Rectal smooth muscle tissue (tissue), 1 donor: ENCODE measurements around the gene FAM120A.

Source experiments
- H3K27ac ChIP-seq: one replicate; pipeline ENCODE4 v1.7.0; 2013; ENCODE audit warnings: low read depth, low read length, inconsistent platforms
- H3K27me3 ChIP-seq: one replicate; pipeline ENCODE4 v1.7.0; 2013; ENCODE audit warnings: low read length; ENCODE audit not compliant: control insufficient read depth, insufficient read depth
- H3K36me3 ChIP-seq: one replicate; pipeline ENCODE4 v1.7.0; 2013; ENCODE audit warnings: low read length; ENCODE audit not compliant: control insufficient read depth, insufficient read depth
- H3K4me1 ChIP-seq: one replicate; pipeline ENCODE4 v1.7.0; 2013; ENCODE audit warnings: low read length; ENCODE audit not compliant: control insufficient read depth, insufficient read depth
- H3K4me3 ChIP-seq: one replicate; pipeline ENCODE4 v1.7.0; 2013; ENCODE audit warnings: low read length
- H3K9ac ChIP-seq: one replicate; pipeline ENCODE4 v1.7.0; 2013; ENCODE audit warnings: low read length

The FAM120A gene

DNA sequence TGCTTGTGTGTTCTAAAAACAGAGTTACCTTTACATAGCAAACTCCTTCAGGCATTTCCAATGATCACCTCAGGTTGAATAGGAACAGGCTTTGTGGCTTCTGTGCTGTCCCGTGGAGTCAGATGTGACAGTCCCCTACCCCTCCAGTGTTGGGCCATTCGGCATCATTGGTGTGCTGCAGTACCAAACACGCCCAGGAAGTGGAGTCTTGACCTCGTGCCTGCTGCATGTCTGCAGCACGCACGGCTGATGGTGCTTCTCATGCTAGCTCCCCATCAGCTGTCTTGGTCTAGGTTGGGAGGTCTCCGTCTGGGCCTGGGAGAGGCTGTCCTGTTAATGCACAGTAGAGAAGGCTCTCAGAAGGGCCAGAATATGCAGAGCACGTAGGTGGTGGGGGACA, 82.4 kb downstream of the FAM120A start:
- peaks cover 24% of the 10 kb centered on the region for H3K36me3 ChIP-seq
- H3K27ac ChIP-seq: no peak overlapping the region
- no peaks in the 10 kb centered on the region for H3K27me3 ChIP-seq
- no peak overlapping the region for H3K9ac ChIP-seq
- no peaks in the 10 kb centered on the region for H3K4me1 ChIP-seq
- H3K4me3 ChIP-seq: no peak overlapping the region

DNA sequence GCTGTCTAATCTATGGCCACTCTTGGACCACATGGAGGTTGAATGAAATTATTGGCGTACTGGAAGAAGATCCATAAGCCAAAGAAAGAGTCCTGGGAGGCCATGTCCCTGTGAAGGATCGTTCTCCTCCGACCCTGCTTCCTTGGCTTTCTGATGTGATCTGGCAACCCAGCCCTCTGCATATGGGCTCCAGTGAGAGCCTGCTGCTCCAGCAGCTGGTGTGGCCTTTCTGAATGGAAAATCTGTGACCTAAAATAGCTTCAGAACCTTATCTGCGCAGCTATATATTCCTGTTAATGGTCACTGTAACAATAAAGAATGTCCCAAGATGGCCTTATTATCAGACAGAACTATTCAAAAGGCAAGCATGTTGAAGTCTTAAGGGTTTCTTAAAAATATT, 84.7 kb downstream of the FAM120A start:
- no peak overlapping the region for H3K27ac ChIP-seq
- H3K27me3 ChIP-seq: no peaks in the 10 kb centered on the region
- H3K4me3 ChIP-seq: no peak overlapping the region
- H3K4me1 ChIP-seq: peaks cover 1% of the 10 kb centered on the region
- peaks cover 19% of the 10 kb centered on the region for H3K36me3 ChIP-seq
- no peak overlapping the region for H3K9ac ChIP-seq

DNA sequence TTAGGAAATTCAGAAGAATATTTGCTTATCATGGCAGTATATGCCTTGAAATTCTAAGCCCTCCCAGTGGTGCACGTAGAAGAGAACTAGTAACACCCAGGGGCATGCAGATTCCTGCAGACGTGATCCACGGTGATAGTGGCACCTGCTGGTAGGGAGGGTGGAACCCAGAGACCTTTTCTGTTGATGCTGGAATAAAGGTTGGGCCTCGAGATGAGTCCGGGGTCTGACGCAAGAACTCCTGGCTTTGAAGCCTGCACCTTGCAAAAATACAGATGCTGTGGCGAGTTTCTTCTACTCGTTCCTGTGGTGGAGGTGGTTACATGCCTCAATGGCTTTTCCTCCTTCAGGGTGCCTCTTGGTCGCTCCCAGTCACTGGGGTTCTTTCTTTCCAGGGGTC, 85.4 kb downstream of the FAM120A start:
- H3K27me3 ChIP-seq: no peaks in the 10 kb centered on the region
- H3K4me1 ChIP-seq: peaks cover 6% of the 10 kb centered on the region
- no peak overlapping the region for H3K9ac ChIP-seq
- H3K36me3 ChIP-seq: peaks cover 19% of the 10 kb centered on the region
- no peak overlapping the region for H3K4me3 ChIP-seq
- no peak overlapping the region for H3K27ac ChIP-seq

DNA sequence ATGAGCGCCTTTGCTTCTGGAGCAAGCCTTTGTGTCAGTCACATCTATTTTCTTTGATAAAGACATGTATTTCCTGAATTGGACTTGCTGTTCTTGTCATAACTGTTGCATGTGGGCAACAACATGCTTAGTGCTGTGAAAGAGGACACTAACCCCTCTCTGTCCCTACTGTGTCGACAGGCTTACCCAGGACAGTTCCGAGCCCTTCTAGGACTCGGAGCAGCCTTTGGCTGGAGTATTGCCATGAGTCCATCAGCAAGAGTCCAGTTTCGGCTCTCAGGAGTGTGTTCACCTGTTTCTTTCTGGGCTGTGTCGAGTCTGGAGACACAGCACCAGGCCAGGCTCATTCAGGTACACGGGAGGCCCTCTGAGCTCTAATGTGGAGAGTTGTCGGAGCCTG, 88.8 kb downstream of the FAM120A start:
- Histone ChIP-seq H3K27me3 (no peaks in the 10 kb centered on the region), H3K27ac (no peak overlapping the region), H3K9ac (no peak overlapping the region), H3K4me3 (no peak overlapping the region), H3K36me3 (peaks cover 19% of the 10 kb centered on the region), H3K4me1 (peaks cover 12% of the 10 kb centered on the region)

DNA sequence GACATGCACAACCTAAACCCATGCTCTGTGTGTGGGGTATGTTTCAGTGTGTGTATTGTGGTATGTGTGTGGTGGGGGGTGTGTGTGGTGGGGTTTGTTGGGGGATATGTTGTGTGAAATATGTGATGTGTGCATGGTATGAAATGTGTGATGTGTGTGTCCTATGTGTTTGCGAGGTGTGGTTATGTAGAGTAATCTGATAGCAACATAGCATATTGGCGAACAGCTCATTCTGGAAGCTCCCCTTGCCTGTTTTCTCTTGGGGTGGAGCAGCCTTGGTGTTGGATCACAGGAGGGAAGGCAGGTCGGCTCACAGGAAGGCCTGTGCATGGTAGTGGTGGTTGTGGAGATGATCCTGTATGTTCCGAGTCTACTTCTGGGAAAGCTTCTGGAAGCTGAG, 89.5 kb downstream of the FAM120A start:
- H3K4me3 ChIP-seq: no peak overlapping the region
- peaks cover 19% of the 10 kb centered on the region for H3K36me3 ChIP-seq
- H3K4me1 ChIP-seq: peaks cover 12% of the 10 kb centered on the region
- H3K9ac ChIP-seq: no peak overlapping the region
- no peak overlapping the region for H3K27ac ChIP-seq
- H3K27me3 ChIP-seq: no peaks in the 10 kb centered on the region

DNA sequence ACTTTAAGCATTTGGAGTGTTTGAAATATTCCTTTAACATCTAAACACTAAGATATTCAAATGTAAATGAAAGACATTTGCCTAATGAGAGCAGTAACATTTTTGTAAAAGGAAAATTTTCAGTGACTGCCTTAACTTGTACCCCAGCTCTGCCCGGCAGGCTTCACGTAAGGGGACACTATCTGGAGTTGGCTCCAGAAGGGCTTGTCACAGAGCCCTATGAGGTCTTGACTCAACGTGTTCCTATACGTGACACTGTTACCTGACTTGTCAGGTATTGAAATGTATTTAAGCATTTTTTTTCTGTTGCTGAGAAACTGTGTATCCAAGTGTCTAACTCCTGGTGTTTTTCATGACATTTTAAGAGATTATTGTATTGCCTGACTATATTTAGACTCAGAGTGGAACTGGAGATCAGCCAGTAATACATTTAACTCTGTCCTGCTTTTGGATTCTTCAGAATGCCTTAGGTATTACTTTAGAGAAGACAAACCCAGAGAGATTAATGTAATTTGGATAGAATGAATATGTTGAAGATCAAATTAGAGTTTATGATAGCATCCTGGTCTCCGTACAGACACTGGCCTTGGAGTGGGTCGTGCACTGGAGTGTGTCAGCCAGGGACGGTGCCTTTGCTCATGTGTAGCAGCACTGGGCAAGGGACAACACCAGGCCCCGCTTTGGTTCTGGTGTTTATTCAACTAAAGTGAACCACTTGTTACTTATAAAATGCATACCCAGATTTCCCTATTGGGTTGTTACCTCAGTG, 90.3 kb downstream of the FAM120A start:
- peaks cover 12% of the 10 kb centered on the region for H3K4me1 ChIP-seq
- H3K9ac ChIP-seq: no peak overlapping the region
- no peaks in the 10 kb centered on the region for H3K27me3 ChIP-seq
- H3K27ac ChIP-seq: peak overlapping the region; percentile 11
- H3K4me3 ChIP-seq: no peak overlapping the region
- peaks cover 21% of the 10 kb centered on the region for H3K36me3 ChIP-seq

DNA sequence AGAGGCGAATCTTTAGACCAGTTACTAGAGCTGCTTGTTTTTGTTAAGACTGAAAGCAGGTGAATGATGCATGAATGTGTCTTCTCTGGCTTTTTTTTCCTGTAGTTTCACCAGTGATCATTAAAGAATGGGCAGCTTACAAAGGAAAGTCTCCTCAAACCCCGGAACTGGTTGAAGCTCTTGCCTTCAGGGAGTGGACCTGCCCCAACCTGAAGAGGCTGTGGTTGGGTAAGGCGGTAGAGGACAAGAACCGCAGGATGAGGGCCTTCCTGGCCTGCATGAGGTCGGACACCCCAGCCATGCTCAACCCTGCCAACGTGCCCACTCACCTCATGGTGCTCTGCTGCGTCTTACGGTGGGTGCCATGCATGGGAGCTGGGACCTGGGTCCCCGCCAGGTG, 91.6 kb downstream of the FAM120A start:
- Histone ChIP-seq H3K27me3 (no peaks in the 10 kb centered on the region), H3K27ac (no peak overlapping the region), H3K9ac (no peak overlapping the region), H3K36me3 (peaks cover 21% of the 10 kb centered on the region), H3K4me3 (no peak overlapping the region), H3K4me1 (peaks cover 12% of the 10 kb centered on the region)

DNA sequence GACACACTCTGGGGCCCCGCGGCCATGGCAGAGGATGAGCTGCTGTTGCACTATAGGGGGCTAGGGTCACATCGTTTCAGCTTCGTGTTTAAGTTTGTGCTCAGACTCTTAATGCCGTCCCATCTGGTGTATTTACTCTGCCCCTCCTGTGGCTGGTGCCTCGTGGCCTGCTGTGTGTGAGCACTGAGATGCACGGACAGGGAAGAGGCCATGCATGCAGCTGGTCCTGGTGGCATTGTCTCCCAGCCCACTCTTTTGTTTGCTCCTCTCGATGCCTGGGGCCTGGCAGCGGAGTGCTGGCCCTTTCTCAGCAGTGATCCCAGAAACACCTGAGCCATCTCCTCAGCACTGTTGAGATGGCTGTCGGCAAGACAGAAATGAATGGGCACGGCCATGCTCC, 94.9 kb downstream of the FAM120A start:
- no peak overlapping the region for H3K27ac ChIP-seq
- no peaks in the 10 kb centered on the region for H3K27me3 ChIP-seq
- peaks cover 10% of the 10 kb centered on the region for H3K4me1 ChIP-seq
- H3K4me3 ChIP-seq: no peak overlapping the region
- peaks cover 21% of the 10 kb centered on the region for H3K36me3 ChIP-seq
- no peak overlapping the region for H3K9ac ChIP-seq

DNA sequence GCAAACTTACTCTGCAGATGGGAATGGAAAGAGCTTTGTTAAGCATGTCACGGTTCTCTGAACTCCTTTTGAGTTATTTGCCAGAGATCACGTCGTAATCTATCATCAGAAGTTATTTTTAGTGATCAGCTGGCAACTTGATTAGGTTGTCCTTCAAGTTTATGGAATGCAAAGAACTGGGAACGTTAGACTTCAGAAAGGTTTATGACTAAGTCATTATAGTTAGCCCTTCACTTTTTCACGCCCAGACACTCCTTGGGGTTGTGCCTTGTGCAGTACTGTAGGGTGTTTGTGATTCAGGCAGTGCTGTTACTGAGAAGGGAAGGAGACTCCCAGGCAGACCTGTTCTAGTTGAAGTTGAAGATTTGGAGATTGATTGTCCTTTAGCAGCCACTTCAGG, 98.1 kb downstream of the FAM120A start:
- H3K4me3 ChIP-seq: no peak overlapping the region
- H3K27me3 ChIP-seq: no peaks in the 10 kb centered on the region
- no peak overlapping the region for H3K9ac ChIP-seq
- H3K27ac ChIP-seq: no peak overlapping the region
- no peaks in the 10 kb centered on the region for H3K4me1 ChIP-seq
- peaks cover 10% of the 10 kb centered on the region for H3K36me3 ChIP-seq

DNA sequence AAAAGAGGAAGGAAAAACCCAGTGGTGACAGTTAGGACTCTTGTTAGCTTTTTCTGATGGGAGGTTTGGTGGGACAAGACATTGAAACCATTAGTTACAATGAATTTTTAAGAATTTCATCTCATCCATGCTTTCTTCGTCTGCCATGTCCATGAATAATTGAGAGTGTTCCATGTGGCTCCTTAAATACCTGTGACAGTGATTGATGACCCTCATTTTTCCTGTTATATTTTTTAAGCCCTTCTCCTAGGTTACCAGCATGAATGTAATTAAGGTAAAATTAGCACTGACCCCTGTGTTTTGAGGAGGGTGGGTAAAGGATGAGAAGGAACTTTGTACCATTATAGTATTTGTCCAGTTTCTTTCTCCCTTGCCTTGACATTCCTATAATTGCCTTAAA, 101.4 kb downstream of the FAM120A start:
- Histone ChIP-seq H3K36me3 (peaks cover 11% of the 10 kb centered on the region), H3K4me1 (peaks cover 3% of the 10 kb centered on the region), H3K27ac (no peak overlapping the region), H3K27me3 (no peaks in the 10 kb centered on the region), H3K9ac (no peak overlapping the region), H3K4me3 (no peak overlapping the region)

DNA sequence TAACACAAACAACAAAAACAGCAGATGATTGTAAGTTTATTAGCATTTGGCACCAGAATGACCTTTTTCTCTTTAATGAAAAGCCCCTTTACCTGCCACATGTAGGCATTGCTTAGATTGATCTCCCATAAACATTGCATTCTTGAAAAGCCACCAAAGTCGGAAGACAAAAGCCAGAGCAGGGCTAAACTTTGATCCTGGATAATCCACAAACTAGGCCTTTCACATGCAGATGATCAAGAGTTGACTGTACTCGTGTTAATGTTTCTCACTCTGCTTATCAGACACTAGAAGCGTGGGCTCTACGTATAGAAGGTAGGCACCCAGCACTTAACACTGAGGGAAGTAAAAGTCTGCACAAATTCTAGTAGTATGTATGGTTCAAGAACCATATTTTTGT, 103.9 kb downstream of the FAM120A start:
- peaks cover 27% of the 10 kb centered on the region for H3K36me3 ChIP-seq
- no peaks in the 10 kb centered on the region for H3K27me3 ChIP-seq
- H3K27ac ChIP-seq: no peak overlapping the region
- peaks cover 3% of the 10 kb centered on the region for H3K4me1 ChIP-seq
- H3K9ac ChIP-seq: no peak overlapping the region
- H3K4me3 ChIP-seq: no peak overlapping the region

DNA sequence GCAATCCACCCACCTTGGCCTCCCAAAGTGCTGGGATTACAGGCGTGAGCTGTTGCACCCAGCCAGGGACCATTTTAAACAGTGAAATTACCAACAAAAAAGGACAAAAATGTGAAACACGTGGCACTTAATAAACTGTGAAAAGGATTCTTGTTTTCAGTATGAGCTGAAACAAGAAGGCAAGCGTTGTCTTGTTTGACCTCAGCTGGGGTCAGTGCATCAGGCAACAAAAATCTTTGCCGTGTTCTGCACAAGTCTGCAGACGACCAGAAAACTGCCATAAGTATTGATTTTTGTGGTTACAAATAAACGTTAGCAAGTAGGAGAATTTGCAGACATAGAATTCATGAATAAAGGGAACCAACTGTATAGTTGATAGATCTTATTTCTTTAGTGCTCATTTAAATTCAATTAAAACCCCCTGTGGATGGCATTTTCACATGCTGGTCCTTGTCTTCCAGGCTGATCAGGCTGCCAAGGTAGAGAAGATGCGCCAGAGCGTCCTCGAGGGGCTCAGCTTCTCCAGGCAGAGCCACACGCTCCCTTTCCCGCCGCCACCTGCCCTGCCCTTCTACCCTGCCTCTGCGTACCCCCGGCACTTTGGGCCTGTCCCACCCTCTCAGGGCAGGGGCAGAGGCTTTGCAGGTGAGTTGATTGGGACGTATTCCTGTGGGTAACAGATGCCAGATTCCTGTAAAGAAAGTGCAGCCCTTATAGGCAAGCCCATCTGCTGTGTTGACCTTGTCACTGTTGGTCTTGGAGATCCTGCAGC, 106.1 kb downstream of the FAM120A start:
- Histone ChIP-seq H3K27ac (no peak overlapping the region), H3K36me3 (peaks cover 33% of the 10 kb centered on the region), H3K4me3 (no peak overlapping the region), H3K9ac (no peak overlapping the region), H3K27me3 (no peaks in the 10 kb centered on the region), H3K4me1 (peaks cover 3% of the 10 kb centered on the region)

DNA sequence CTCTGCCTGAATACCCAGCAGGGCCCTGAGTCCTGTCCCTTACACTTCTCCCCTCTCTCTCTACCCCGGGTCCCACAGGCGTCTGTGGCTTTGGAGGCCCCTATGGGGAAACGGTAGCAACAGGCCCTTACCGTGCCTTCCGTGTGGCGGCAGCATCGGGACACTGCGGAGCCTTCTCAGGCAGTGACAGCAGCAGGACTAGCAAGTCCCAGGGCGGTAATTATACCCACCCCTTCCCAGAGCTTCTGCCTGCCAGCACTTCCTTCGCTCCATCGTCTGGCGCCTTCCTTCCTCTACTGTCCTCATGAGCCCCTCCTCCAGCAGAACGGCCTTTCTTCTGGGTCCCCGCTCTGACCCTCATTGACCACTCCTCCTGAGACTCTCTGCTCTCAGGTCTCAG, 107.0 kb downstream of the FAM120A start:
- no peak overlapping the region for H3K9ac ChIP-seq
- no peak overlapping the region for H3K4me3 ChIP-seq
- H3K27ac ChIP-seq: no peak overlapping the region
- peaks cover 39% of the 10 kb centered on the region for H3K36me3 ChIP-seq
- H3K4me1 ChIP-seq: peaks cover 3% of the 10 kb centered on the region
- H3K27me3 ChIP-seq: no peaks in the 10 kb centered on the region
